NB4 (cell line): ENCODE measurements around the gene RFX2.

Experiments used
- DNase-seq: peaks from one replicate; pipeline ENCODE4 v3.0.0; 2010; ENCODE audit warnings: low read depth
- H3K4me3 ChIP-seq: one replicate; pipeline ENCODE4 v1.5.1; 2011; ENCODE audit warnings: mild to moderate bottlenecking, low read depth, low read length, moderate library complexity
- CTCF ChIP-seq: IDR thresholded peaks from one replicate; pipeline ENCODE4 v1.5.1; 2012; ENCODE audit warnings: low read depth, low read length
- MAX ChIP-seq: IDR thresholded peaks from 2 replicates; pipeline ENCODE4 v1.6.1; 2011; ENCODE audit warnings: low read depth, low read length
- MYC ChIP-seq: IDR thresholded peaks from 2 replicates; pipeline ENCODE4 v1.6.1; 2011; ENCODE audit warnings: low read depth, low read length
- POLR2A ChIP-seq: IDR thresholded peaks from 2 replicates; pipeline ENCODE4 v1.6.1; 2011; ENCODE audit warnings: mild to moderate bottlenecking; ENCODE audit not compliant: insufficient read length; ENCODE audit errors: extremely low read depth

RFX2 gene

GRCh38 chr19:5947435-5947834 lies 162.9 kb downstream of the RFX2 start:
- no peak for TF ChIP-seq POLR2A
- no peak for TF ChIP-seq CTCF
- TF ChIP-seq MAX, result no peak
- no peak for TF ChIP-seq MYC
- H3K4me3 ChIP-seq, result no peak overlapping the region

GRCh38 chr19:5943623-5944022 lies 166.7 kb downstream of the RFX2 start:
- TF ChIP-seq MYC (no peak), MAX (no peak), POLR2A (no peak), CTCF (no peak)
- no peak overlapping the region for H3K4me3 ChIP-seq
- DNase-seq, result no peak

More at GRCh38 chr19:5947435-5947834, 162.9 kb downstream of the RFX2 start:
- DNase-seq, result no peak
